GM18517 (cell line): ENCODE data around the gene CCDC97.
"Not testable (repeated sequence)": the region's sequence is repeated elsewhere in the genome, so short reads cannot be mapped to it uniquely, and the experiment has no call there.

ENCODE experiments used
- ATAC-seq: cut with Tn5 transposase; IDR thresholded peaks from one replicate; pipeline ENCODE4 v1.9.1; 2021; ENCODE audit warnings: mild to moderate bottlenecking, moderate library complexity; ENCODE audit not compliant: unreplicated experiment

The CCDC97 gene

GRCh38 chr19:41310033-41310831 is at the start of gene CCDC97:
Gene CCDC97, plus strand, starts transcription at chr19:41310172. Its CDS starts 139 bp downstream, at chr19:41310311.
- ATAC-seq = peak; percentile 64

- no peak for ATAC-seq
These were observed 48.3 kb upstream of the CCDC97 start for GRCh38 chr19:41261474-41262190.

- ATAC-seq = peak; percentile 8
These were observed 46.7 kb upstream of the CCDC97 start for GRCh38 chr19:41263042-41263849.

DNA sequence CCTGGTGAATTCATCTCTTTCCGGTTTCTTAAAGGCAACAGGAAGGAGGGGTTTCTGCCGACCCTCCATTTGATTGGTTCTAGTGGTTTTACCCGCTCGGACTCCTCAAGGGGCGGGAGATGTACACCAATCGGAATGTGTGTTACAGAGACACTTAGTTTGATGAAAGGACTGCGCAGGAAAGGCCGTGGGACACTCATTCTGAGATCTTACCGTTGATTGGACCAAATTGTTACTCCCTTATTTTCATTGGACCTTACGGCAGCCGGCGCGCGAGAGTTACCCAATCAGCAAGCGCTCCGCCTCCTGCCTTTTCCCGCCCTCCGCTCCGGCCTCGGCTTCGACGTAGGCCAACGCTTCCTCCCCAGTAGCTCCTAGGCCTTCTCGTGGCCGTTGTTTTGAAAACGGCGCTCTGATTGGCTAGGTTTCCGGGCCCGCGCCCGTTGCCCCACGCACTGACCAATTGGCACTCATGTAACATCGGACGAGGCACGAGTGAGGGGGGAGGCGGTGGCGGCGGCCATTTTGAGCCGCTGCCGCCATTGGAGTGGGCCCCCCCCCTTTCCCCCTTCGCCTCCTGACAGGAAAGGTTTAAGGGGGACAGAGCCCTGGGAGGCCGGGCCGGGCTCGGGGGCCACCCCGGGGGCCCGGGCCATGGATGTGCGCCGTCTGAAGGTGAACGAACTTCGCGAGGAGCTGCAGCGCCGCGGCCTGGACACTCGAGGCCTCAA is 46.0 kb upstream of the CCDC97 start, which contains the start of gene HNRNPUL1:
HNRNPUL1 (plus strand) TSS at position 523 of the 731 bp plus-strand sequence; CDS start at position 655, 132 bp downstream.
- ATAC-seq = peak; percentile 88

- ATAC-seq = no peak
These were observed 45.2 kb upstream of the CCDC97 start for GRCh38 chr19:41264581-41265394.

- no peak for ATAC-seq
These were observed 44.4 kb upstream of the CCDC97 start for GRCh38 chr19:41265395-41266153.

DNA sequence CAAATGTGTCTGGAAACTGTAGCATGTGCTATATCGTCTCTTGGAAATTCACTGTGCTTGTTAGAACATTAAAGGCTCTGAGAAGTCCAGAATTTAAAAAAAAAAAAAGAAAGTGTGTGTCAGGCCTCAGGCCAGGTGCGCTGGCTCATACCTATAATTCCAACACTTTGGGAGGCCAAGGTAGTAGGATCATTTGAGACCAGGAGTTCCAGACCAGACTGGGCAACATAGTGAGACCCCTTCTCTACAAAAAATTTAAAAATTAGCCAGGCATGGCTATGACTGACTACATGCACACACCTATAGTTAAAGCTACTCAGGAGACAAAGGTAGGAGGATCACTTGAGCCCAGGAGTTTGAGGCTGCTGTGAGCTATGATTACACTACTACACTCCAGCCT is 40.9 kb upstream of the CCDC97 start:
- ATAC-seq = no peak

- ATAC-seq = no peak
These were observed 40.4 kb upstream of the CCDC97 start for GRCh38 chr19:41269571-41269970.

DNA sequence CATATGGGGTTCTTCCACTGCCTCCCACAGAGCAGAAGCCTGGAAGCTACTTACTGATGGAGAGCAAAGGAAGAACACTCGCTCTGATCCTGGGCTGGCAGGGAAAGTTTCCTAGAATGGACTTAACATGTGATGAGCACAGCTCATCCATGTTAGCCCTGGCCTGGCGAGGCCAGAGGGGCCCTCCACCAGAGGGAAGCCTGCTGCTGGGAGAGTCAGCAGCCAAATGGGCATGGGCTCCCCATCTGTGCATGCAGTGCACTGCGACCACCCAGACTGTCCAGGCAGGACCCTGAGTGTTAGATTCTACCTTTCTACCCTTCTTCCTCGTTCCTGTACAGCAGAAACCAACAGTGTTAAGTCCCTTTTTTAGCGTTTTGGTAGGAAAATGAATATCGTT is 36.9 kb upstream of the CCDC97 start:
- ATAC-seq = no peak

DNA sequence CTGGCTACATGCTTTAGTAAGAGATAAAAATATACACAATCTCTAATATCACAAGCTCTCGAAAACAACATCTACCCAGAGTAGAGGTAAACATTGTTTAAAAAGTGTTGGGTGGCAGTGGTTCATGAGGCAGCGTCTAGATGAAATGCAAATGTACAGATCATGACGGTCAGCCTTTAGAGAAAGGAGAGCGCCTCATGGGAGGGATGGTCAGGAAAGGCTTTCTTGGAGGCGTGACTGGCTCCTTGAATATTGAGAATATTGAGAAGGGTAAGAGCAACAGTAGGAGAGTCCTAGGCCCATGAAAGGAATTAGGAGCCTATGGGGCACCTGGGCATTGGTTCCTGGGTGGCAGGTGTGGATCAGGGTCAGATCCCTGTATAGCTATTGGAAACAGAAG is 35.2 kb upstream of the CCDC97 start:
- no peak for ATAC-seq

GRCh38 chr19:41276231-41276630 is 33.7 kb upstream of the CCDC97 start:
- no peak for ATAC-seq

- ATAC-seq = no peak
These were observed 31.5 kb upstream of the CCDC97 start for GRCh38 chr19:41278478-41278877.

DNA sequence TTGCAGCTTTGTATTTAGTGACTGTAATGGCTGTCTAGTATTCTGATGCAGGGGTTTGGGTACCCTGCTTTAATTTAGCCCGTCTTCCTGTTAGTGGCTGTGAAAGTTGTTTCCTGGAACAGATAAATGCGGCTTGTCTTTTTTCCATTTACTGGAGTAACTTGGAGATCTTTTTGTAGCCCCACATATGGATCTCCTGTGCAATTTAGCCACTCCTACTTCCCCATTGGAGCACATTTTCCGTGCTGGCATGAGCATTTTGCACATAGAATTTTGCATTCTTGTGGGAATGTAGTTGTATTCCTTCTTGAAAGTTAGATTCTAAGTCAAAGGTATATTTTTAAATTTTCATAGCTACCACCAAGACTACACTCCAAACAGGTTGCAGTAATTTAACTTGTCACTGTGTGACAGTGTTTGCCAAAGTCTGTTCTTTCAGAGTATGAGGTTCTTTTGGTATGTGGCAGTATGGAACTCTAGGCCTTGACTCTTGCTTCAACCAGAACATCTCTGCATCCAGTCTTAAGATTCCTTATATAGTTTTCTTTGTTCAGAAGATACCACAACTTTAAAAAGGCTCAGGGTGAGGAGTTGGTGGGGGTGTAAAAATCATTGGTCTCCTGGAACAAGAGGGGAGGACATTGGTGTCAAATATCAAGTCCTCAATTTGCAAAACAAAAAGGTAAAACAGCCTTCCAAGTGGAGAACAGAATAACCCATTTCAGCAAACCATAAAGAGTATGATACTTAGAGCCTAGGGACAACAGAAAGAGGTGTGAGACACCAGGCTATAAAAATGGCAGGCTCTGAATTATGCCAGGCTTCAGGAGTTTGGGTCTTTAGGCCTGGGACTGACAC is 21.1 kb upstream of the CCDC97 start:
- no peak for ATAC-seq

GRCh38 chr19:41289814-41290213 is 20.2 kb upstream of the CCDC97 start:
- not testable (repeated sequence) for ATAC-seq

DNA sequence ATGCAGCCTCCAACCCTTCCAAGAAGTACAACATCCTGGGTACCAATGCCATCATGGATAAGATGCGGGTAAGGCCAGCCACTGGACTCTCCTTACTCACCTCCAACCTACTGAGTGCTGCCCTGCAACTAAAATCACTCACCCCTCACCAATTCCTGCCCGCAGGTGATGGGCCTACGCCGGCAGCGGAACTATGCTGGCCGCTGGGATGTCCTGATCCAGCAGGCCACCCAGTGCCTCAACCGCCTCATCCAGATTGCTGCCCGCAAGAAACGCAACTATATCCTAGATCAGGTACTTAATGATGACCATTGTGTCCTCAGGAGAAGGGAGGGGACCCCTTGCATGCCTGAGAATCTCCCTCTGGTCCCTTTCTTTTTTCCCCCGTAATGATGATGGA is 15.6 kb upstream of the CCDC97 start:
- no peak for ATAC-seq

DNA sequence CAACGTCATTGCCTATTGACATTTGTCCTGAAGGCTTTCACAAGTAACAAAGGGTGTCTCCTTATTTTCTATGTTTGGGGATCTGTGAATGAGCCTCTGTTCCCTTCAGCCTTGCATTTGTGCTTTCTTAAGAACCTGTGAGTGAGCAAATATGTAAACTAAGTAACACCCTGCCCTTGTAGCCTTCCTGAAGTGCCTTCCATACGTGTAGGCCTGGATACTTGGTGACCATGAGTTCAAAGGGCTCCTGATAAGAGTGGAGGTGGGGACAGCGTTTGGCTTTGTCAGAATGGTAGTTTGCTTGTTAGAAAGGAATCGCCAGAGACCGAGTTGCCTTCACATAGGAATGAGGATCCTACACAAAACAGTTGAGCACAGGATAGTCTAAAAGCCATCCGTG is 14.5 kb upstream of the CCDC97 start:
- no peak for ATAC-seq

- ATAC-seq = no peak
These were observed 13.5 kb upstream of the CCDC97 start for GRCh38 chr19:41296433-41296871.
